Loucy (cell line): ENCODE measurements around the gene PFKFB4.
A peak's percentile ranks its signal among the peaks of the same experiment; 100 is the strongest.

Source experiments
- CTCF ChIP-seq: fragments of 200-600 bp; sonication (generic); conservative IDR thresholded peaks from 2 replicates; pipeline ENCODE4 v1.5.1; 2014; ENCODE audit warnings: mild to moderate bottlenecking, antibody characterized with exemption, low read length
- EZH2phosphoT487 ChIP-seq: fragments of 200-600 bp; IDR thresholded peaks from 2 replicates; pipeline ENCODE4 v1.6.1; 2018; ENCODE audit warnings: antibody characterized with exemption, mild to moderate bottlenecking, moderate library complexity, borderline replicate concordance

- peak; percentile 42 for TF ChIP-seq CTCF
- TF ChIP-seq EZH2phosphoT487 = no peak
Observed at GRCh38 chr3:48558493-48559134, 2.0 kb upstream of the PFKFB4 start.
